SK-N-SH treated with all-trans-retinoic acid at 6 μM for 48 hours (cell line): ENCODE data around the gene FRA10AC1.

Experiments
- CREB5 ChIP-seq: fragments of 250-450 bp; sonication (Bioruptor Pico); IDR thresholded peaks from 2 replicates; pipeline ENCODE4 v1.5.1; 2020; ENCODE audit warnings: low read depth, mild to moderate bottlenecking, moderate library complexity
- CSDC2 ChIP-seq: fragments of 250-450 bp; sonication (Bioruptor Pico); IDR thresholded peaks from 2 replicates; pipeline ENCODE4 v1.5.0; 2020; ENCODE audit warnings: mild to moderate bottlenecking, moderate library complexity
- ESRRG ChIP-seq: fragments of 250-450 bp; sonication (Bioruptor Pico); IDR thresholded peaks from 2 replicates; pipeline ENCODE4 v1.6.1; 2021; ENCODE audit warnings: mild to moderate bottlenecking
- GLIS3 ChIP-seq: fragments of 250-450 bp; sonication (Bioruptor Pico); IDR thresholded peaks from 2 replicates; pipeline ENCODE4 v1.5.0; 2020; ENCODE audit warnings: mild to moderate bottlenecking, moderate library complexity
- ISL1 ChIP-seq: fragments of 250-450 bp; sonication (Bioruptor Pico); IDR thresholded peaks from 2 replicates; pipeline ENCODE4 v2.1.2; 2022; ENCODE audit warnings: mild to moderate bottlenecking, moderate library complexity
- OSR1 ChIP-seq: fragments of 250-450 bp; sonication (Bioruptor Pico); IDR thresholded peaks from 2 replicates; pipeline ENCODE4 v1.8.0; 2022; ENCODE audit warnings: moderate library complexity, mild to moderate bottlenecking, inconsistent platforms
- PPARA ChIP-seq: fragments of 250-450 bp; sonication (Bioruptor Pico); IDR thresholded peaks from 2 replicates; pipeline ENCODE4 v1.5.0; 2020; ENCODE audit warnings: mild to moderate bottlenecking, borderline replicate concordance
- RARB ChIP-seq: fragments of 250-450 bp; sonication (Bioruptor Pico); IDR thresholded peaks from 2 replicates; pipeline ENCODE4 v1.8.0; 2021; ENCODE audit warnings: mild to moderate bottlenecking, moderate library complexity
- SNAI2 ChIP-seq: fragments of 250-450 bp; sonication (Bioruptor Pico); IDR thresholded peaks from 2 replicates; pipeline ENCODE4 v1.5.0; 2020; ENCODE audit warnings: mild to moderate bottlenecking, moderate library complexity
- TOX ChIP-seq: fragments of 250-450 bp; sonication (Bioruptor Pico); IDR thresholded peaks from 2 replicates; pipeline ENCODE4 v1.8.0; 2021; ENCODE audit warnings: mild to moderate bottlenecking, moderate library complexity, borderline replicate concordance
- ZNF70 ChIP-seq: fragments of 450-650 bp; formaldehyde crosslinking; IDR thresholded peaks from 2 replicates; pipeline ENCODE4 v1.5.0; 2020; ENCODE audit warnings: mild to moderate bottlenecking, moderate library complexity
- TF ChIP-seq, protein P1 (sequence below): fragments of 250-450 bp; sonication (Bioruptor Pico); IDR thresholded peaks from 2 replicates; pipeline ENCODE4 v1.5.0; 2020; ENCODE audit warnings: mild to moderate bottlenecking, moderate library complexity
- TF ChIP-seq, protein P2 (sequence below): fragments of 250-450 bp; sonication (Bioruptor Pico); IDR thresholded peaks from 2 replicates; pipeline ENCODE4 v1.8.0; 2020; ENCODE audit warnings: mild to moderate bottlenecking, moderate library complexity, borderline replicate concordance

DNA sequence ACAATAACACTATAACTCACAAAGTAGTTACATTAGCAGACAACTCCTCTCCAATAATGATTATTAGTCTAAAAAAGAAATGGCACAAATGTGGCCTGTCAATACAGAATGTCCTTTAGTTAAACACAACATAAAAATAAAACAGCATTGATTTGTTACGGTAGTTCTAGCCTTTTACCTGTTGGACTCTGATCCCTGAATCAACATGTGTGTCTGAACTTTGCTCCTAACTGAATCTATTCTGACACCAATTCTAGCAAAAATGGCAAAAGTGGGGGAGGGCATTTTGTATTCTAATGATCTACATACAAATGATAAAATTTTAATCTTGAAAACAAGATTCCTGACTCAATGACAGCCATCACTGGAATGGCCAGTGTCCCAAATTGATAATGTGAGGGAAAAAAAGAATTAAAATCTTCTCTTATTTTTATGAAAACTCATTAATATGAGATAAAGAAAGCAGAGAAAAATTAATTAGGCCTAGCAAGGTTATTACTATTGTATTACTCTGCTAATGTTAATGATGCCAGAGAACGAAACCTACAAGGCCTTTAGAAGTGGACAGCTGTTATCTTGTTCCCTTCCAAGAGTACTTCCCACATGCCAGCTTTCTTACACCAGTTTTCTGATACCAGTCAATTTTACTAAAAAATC is 30.2 kb downstream of the FRA10AC1 start:
- TF ChIP-seq ESRRG (CRISPR knock-in tag) (no peak), ISL1 (no peak), OSR1 (CRISPR knock-in tag) (no peak), CREB5 (CRISPR knock-in tag) (no peak), CSDC2 (CRISPR knock-in tag) (no peak), PPARA (CRISPR knock-in tag) (no peak), TOX (CRISPR knock-in tag) (no peak), ZNF70 (CRISPR knock-in tag) (no peak), SNAI2 (no peak), GLIS3 (CRISPR knock-in tag) (no peak), RARB (no peak)
- TF ChIP-seq, protein P1, sequence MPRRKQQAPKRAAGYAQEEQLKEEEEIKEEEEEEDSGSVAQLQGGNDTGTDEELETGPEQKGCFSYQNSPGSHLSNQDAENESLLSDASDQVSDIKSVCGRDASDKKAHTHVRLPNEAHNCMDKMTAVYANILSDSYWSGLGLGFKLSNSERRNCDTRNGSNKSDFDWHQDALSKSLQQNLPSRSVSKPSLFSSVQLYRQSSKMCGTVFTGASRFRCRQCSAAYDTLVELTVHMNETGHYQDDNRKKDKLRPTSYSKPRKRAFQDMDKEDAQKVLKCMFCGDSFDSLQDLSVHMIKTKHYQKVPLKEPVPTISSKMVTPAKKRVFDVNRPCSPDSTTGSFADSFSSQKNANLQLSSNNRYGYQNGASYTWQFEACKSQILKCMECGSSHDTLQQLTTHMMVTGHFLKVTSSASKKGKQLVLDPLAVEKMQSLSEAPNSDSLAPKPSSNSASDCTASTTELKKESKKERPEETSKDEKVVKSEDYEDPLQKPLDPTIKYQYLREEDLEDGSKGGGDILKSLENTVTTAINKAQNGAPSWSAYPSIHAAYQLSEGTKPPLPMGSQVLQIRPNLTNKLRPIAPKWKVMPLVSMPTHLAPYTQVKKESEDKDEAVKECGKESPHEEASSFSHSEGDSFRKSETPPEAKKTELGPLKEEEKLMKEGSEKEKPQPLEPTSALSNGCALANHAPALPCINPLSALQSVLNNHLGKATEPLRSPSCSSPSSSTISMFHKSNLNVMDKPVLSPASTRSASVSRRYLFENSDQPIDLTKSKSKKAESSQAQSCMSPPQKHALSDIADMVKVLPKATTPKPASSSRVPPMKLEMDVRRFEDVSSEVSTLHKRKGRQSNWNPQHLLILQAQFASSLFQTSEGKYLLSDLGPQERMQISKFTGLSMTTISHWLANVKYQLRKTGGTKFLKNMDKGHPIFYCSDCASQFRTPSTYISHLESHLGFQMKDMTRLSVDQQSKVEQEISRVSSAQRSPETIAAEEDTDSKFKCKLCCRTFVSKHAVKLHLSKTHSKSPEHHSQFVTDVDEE (CRISPR knock-in tag): no peak
- TF ChIP-seq, protein P2, sequence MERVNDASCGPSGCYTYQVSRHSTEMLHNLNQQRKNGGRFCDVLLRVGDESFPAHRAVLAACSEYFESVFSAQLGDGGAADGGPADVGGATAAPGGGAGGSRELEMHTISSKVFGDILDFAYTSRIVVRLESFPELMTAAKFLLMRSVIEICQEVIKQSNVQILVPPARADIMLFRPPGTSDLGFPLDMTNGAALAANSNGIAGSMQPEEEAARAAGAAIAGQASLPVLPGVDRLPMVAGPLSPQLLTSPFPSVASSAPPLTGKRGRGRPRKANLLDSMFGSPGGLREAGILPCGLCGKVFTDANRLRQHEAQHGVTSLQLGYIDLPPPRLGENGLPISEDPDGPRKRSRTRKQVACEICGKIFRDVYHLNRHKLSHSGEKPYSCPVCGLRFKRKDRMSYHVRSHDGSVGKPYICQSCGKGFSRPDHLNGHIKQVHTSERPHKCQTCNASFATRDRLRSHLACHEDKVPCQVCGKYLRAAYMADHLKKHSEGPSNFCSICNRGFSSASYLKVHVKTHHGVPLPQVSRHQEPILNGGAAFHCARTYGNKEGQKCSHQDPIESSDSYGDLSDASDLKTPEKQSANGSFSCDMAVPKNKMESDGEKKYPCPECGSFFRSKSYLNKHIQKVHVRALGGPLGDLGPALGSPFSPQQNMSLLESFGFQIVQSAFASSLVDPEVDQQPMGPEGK: no peak
